ENCODE data around the gene PRRX2. TPM values are rescaled to one million over a fixed set of nuclear protein-coding genes. Genes with fewer than 3 reads are reported as not detected.
A peak's percentile ranks its signal among the peaks of the same experiment; 100 is the strongest.

Gene PRRX2
- total and polyA plus RNA-seq, 9 of the 15 experiments (the other 6 are each of a cell fraction or from before 2014, with no cell fraction given): 0.21 TPM; not detected in 8

DNA sequence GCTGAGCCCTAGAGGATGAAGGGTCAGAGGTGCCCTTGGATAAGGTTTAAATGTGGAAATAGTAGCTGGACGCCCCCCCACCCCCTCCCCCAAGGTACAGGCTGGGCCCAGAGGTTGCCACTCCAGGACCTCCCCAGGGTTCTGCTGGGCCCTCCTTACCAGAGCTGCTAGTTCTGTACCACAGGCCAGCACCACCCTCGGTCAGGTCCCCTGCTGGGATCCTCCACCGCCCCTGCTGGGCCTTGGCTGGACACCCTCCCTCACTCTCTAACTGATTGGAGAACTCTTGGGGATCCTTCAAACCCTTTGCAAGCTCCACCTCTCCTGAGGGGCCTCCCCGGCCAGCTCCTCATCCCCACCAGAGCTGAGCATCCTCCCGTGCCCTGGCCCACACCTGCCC lies 52.5 kb downstream of the PRRX2 start:
- in situ Hi-C loops (cut with MboI): no loop called here
- POLR2A ChIA-PET: interaction anchor here (0.6 to 0.8 kb wide), 4 partner anchors 16 to 1506 kb away, joined by 3 to 5 read pairs (median 3); no protein-coding TSS in a partner anchor
- FAIRE-seq: no peak
- no peak for TF ChIP-seq ATF7 (IDR thresholded peaks at IDR 0.05)
- TF ChIP-seq EWSR1 (IDR thresholded peaks at IDR 0.05; ENCODE audit: borderline replicate concordance, low read depth, partially characterized antibody): no peak
- no peak for TF ChIP-seq ARID4B (CRISPR knock-in tag; IDR thresholded peaks at IDR 0.05)
- no peak for TF ChIP-seq FOXA1 (IDR thresholded peaks at IDR 0.05; ENCODE audit: borderline replicate concordance)
- TF ChIP-seq, protein P1, sequence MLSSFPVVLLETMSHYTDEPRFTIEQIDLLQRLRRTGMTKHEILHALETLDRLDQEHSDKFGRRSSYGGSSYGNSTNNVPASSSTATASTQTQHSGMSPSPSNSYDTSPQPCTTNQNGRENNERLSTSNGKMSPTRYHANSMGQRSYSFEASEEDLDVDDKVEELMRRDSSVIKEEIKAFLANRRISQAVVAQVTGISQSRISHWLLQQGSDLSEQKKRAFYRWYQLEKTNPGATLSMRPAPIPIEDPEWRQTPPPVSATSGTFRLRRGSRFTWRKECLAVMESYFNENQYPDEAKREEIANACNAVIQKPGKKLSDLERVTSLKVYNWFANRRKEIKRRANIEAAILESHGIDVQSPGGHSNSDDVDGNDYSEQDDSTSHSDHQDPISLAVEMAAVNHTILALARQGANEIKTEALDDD (IDR thresholded peaks at IDR 0.05): no peak
- TF ChIP-seq BCL6 (CRISPR knock-in tag; IDR thresholded peaks at IDR 0.05): no peak
- no peak for TF ChIP-seq SP1 (CRISPR knock-in tag; IDR thresholded peaks at IDR 0.05)
- TF ChIP-seq NUFIP1 (IDR thresholded peaks at IDR 0.05; ENCODE audit: partially characterized antibody): no peak
- no peak for TF ChIP-seq POLR2G (IDR thresholded peaks at IDR 0.05; ENCODE audit: low read depth, low read length)
- TF ChIP-seq NRF1 (conservative IDR thresholded peaks at IDR 0.05 in 1 of 2, IDR thresholded peaks at IDR 0.05 in 1 of 2): no peak
- no peak for TF ChIP-seq POLR3A (IDR thresholded peaks at IDR 0.05; ENCODE audit: borderline replicate concordance, extremely low read depth, insufficient read depth, insufficient read length)
- no peak for TF ChIP-seq NR1H2 (CRISPR knock-in tag; IDR thresholded peaks at IDR 0.05)
- no peak for TF ChIP-seq COPS2 (conservative IDR thresholded peaks at IDR 0.05)
- TF ChIP-seq, protein P2, sequence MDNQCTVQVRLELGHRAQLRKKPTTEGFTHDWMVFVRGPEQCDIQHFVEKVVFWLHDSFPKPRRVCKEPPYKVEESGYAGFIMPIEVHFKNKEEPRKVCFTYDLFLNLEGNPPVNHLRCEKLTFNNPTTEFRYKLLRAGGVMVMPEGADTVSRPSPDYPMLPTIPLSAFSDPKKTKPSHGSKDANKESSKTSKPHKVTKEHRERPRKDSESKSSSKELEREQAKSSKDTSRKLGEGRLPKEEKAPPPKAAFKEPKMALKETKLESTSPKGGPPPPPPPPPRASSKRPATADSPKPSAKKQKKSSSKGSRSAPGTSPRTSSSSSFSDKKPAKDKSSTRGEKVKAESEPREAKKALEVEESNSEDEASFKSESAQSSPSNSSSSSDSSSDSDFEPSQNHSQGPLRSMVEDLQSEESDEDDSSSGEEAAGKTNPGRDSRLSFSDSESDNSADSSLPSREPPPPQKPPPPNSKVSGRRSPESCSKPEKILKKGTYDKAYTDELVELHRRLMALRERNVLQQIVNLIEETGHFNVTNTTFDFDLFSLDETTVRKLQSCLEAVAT (IDR thresholded peaks at IDR 0.05): no peak
- TF ChIP-seq LCOR (CRISPR knock-in tag; IDR thresholded peaks at IDR 0.05): no peak
- TF ChIP-seq FOXK1 (CRISPR knock-in tag; IDR thresholded peaks at IDR 0.05; ENCODE audit: borderline replicate concordance): no peak
- no peak for TF ChIP-seq MCM2 (IDR thresholded peaks at IDR 0.05; ENCODE audit: low read depth)
- no peak for TF ChIP-seq ZNF75A (CRISPR knock-in tag; IDR thresholded peaks at IDR 0.05)

More for the DNA sequence above, 52.5 kb downstream of the PRRX2 start:
- Histone ChIP-seq H4K20me1 (replicated peaks; ENCODE audit: control insufficient read depth, insufficient read depth, low read length) (peaks cover 7% of the 10 kb centered on the region; the same call in 1 of the 2 replicates), H3K4me2 (ENCODE audit: insufficient read depth, low read length) (no peak overlapping the region), H3K4me1 (replicated peaks in 1 of 2; ENCODE audit: control insufficient read depth in 2 of 2, insufficient read depth in 2 of 2, low read length in 2 of 2) (peaks cover 4 to 36% of the 10 kb centered on the region in 2 experiments; a peak in 4 of 5 replicates), H3K36me3 (ENCODE audit: control insufficient read depth, insufficient read depth, low read length) (no peaks in the 10 kb centered on the region), H3K27me3 (ENCODE audit: control insufficient read depth in 2 of 2, insufficient read depth in 2 of 2, low read length in 2 of 2) (peaks cover 8 to 35% of the 10 kb centered on the region in 2 experiments), H3K27ac (ENCODE audit: extremely low read depth, low read depth, low read length) (no peak overlapping the region), H3K9ac (ENCODE audit: insufficient read depth in 1 of 2, low read depth in 2 of 2, low read length in 2 of 2) (peak overlapping the region in 1 of 2 experiments; percentile 49; a peak in 1 of 4 replicates), H3K4me3 (no peak overlapping the region), H2AFZ (ENCODE audit: low read depth, low read length) (no peak overlapping the region), H3K79me2 (ENCODE audit: control insufficient read depth, insufficient read depth, low read length) (no peaks in the 10 kb centered on the region), H3K9me1 (ENCODE audit: control insufficient read depth, insufficient read depth, low read length) (no peaks in the 10 kb centered on the region), H3K9me3 (replicated peaks; ENCODE audit: control insufficient read depth, insufficient read depth, low read depth, low read length) (no peaks in the 10 kb centered on the region)
- CTCF ChIA-PET (ENCODE audit: low intra/inter-chr PET ratio): no interaction called here
- intact Hi-C loops (cut with micrococcal nuclease): no loop called here
- ATAC-seq (no peak), DNase-seq (ENCODE audit: extremely low read depth in 1 of 4, low spot score in 3 of 4) (no peak)
- 13% methylated on average over 5 of the region's 5 CpGs for WGBS (ENCODE audit: insufficient coverage, low coverage, missing lambda C conversion rate)
- BruUV-seq (replicated peaks): no TSS peak

Data from K562 (cell line).